HUDEP-2 (cell line): ENCODE data around the gene FAM131B.
"Not testable (repeated sequence)": the region's sequence is repeated elsewhere in the genome, so short reads cannot be mapped to it uniquely, and the experiment has no call there.

Experiments
- DNase-seq, 76 experiments: peaks; one replicate each; lab custom pipeline; 2025; ENCODE audit not compliant: unreplicated experiment in 76 of 76; lab: John Stamatoyannopoulos, UW

The FAM131B gene

GRCh38 chr7:143395187-143396149 is 33.0 kb upstream of the FAM131B start:
- DNase-seq = no peak

DNA sequence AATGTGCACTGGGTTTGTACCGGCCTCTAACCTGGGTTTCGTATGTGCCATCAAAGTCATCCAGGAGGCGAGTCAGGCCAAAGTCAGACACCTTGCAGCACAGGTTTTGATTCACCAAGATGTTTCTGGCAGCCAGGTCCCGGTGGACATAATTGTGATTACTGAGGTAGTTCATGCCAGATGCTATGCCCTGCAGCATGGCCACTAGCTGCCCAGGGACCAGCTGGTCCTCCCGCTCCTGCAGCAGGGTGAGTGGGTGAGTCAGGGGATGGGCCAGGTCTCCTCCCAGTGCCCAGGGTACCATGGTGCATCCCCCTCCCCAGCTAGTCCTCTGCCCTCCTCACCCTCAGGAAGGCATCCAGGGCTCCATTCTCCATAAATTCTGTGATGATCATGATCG is 32.3 kb upstream of the FAM131B start:
- DNase-seq = no peak

DNA sequence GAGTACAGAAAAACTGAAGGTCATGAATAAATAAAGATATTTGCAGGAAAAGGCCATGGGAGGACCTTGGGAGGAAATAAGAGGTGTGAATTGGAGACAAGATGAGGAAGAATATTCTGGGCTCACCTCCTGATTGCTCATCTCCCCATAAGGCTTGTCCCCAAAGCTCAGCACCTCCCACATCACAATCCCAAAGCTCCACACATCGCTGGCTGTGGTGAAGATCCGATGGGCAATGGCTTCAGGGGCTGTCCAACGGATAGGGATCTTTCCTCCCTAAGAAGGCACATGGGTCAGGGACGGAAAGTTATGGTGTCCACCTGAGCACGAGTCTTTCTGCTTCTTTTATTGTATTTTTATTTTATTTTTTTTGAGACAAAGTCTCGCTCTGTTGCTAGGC is 31.6 kb upstream of the FAM131B start:
- DNase-seq = no peak

GRCh38 chr7:143393267-143394041 is 30.9 kb upstream of the FAM131B start:
- no peak for DNase-seq

- DNase-seq = no peak
Observed at GRCh38 chr7:143392875-143393266, 30.4 kb upstream of the FAM131B start.

DNA sequence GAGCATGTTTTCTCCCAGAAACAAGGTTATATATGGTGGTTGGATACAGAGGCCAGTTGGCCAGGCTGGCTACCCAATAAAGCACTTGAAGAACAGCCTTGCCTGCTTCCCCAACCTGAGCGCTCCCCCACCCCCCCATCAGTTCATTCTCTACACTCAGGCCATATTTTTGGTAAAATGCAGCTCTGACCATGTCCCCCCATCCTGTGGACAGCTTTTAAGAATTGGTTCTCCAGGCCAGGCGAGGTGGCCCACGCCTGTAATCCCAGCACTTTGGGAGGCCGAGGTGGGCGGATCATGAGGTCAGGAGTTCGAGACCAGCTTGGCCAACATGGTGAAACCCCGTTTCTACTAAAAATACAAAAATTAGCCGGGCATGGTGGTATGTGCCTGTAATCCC is 29.9 kb upstream of the FAM131B start:
- DNase-seq = not testable (repeated sequence)

DNA sequence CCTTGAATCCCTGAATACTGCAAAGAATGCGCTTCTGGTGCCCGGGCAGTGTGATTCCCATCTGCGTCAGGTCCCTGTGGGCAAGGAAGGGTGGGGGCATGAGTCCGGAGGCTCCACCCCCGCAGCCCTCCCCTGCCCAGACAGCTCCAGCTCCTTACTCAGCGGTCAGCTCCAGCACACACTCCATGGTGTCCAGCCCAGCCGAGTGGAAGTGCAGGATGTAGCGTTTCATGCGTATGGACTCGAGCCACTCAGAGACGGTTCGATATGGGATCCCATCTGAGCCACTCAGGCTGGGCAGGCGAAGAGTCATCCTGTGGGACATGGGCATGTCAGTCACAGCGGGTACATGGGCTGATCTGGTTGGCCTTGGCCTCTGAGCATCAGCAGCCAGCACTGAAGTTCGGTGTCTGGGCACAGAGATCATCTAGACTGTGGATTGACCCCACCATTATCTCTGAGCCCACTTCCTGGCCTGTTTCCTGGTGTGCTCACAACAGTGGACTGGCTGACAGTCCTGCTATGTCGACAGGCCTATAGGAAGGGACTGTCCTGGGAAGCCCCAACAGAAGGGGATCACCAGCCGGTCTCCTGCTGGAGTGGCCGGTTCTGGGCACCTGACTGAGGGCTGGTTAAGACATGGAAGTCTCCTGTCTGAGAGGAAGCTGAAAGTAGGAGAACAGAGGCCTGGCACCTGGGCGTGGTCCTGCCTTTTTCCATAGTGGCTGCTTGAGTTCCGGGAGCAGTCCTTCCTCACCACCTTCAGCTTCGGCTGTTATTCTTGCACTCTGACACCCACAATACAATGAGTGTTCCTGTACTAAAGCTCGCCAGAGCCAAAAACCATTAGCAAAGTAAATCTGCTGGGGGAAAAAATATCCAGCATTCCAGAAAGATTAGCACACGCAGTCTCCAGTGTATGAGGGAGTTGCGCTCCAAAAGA is 29.2 kb upstream of the FAM131B start:
- DNase-seq = no peak

DNA sequence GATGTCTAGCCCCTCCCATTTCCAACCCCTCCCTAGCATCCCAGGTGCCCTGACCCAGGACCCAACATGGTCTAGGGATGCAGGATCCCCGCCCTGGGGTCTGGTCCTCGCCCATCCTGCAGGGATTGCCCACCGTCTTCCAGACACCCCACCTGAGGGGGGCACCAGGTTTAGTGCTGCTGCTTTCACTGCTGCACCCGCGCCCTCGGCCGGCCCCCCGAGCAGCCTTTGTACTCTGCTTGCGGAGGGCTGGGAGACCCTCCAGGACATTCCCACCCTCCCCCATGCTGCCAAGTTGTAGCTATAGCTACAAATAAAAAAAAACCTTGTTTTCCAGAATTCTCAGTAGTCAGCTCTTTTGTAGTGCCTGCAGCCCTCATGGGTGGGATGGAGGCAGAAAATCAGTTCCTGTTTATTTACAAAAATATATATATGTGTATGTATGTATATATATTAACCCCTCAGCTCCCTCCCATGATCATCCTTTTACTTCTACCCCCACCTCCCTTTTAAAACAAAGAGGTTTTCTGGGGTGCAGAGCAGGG is 28.3 kb upstream of the FAM131B start:
- DNase-seq = no peak

GRCh38 chr7:143390104-143390772 is 27.7 kb upstream of the FAM131B start:
- DNase-seq = no peak

DNA sequence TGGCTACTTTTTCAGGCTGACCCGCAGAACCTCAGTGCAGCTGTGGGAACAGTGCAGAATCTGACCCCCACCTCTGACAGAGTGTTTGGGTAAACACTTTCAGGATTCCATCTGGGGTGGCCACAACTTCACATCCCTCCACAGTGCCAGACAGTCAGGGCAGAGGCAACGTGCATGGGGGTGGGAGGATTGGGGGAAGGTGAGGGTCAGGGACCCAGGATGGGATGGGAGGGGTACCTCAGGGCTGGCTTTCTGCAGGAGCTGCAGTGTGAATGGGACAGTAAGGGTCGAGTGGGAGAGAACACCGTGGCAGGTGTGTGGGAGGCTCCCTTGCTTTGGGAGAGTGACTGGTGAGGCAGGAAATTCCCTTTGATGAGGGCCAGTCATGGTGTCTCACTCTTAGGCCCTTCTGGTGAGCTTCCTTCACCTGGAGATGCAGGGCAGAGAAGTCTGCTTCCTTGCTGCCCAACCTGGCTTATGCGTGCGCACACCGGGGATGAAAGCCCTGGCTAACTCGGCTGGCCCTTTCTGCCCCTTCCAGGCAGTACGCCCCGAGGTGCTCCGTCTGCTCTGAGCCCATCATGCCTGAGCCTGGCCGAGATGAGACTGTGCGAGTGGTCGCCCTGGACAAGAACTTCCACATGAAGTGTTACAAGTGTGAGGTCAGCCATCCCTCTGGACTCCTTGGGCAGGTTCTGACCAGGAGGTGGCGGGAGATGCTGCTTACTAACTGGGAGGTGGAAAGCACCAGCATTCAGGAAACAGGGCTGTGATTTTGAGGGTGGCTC is 27.0 kb upstream of the FAM131B start:
- DNase-seq = no peak

- DNase-seq = no peak
Observed at GRCh38 chr7:143388491-143389101, 26.1 kb upstream of the FAM131B start.

DNA sequence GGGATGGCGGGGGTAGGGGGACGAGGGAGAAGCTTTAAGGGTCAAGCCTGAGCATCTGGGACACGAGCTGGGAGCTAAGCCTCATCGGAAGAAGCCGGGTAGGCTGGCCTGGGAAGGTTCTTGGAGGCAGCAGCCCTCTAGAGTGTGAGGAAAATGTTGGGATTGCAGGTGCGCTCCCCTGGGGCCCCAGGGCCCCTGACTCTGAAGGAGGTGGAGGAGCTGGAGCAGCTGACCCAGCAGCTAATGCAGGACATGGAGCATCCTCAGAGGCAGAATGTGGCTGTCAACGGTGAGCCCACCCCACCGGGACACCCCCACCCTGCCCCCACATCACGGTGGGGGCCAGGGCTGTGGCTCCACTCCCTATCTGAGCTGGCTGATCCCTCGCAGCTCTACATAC is 25.5 kb upstream of the FAM131B start:
- no peak for DNase-seq

DNA sequence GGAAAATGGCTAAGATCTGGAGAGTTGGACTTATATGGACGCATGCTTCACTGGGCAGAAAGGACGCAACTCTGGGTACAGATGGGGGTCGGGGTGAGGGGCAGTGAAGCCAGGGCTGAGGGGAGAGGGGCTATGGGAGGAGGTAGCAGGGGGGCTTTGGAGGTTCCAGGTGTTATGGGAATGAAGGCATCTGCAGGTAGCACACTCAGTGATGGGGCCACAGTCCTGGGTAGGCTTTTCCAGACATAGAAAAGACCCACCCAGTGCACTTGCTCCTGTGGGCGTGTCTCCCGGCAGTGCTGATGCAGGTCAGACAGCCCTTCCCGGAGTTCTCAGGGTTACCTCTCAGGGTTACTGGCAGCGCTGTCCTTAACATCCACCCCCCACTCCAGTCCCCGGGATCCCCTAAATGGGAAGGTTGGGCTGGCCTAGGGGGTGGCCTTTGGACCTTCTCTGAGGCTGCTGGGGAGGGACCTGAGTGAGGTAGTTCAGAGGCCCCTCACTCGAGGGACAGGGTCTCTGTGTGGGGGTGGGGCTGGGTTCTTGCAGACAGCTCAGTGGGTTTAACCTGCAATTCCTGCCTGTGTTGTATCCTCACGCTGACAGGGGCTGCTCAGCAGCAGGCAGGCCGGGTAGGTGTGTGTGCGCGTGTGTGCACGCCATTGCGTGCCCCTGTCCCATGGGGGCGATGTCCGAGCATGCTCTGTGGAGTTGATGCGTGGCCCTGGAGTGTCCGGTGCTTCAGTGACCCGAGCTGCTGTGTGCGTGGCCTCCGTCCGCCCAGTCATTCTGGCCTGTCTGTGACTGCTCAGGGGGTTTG is 24.9 kb upstream of the FAM131B start:
- DNase-seq = no peak

DNA sequence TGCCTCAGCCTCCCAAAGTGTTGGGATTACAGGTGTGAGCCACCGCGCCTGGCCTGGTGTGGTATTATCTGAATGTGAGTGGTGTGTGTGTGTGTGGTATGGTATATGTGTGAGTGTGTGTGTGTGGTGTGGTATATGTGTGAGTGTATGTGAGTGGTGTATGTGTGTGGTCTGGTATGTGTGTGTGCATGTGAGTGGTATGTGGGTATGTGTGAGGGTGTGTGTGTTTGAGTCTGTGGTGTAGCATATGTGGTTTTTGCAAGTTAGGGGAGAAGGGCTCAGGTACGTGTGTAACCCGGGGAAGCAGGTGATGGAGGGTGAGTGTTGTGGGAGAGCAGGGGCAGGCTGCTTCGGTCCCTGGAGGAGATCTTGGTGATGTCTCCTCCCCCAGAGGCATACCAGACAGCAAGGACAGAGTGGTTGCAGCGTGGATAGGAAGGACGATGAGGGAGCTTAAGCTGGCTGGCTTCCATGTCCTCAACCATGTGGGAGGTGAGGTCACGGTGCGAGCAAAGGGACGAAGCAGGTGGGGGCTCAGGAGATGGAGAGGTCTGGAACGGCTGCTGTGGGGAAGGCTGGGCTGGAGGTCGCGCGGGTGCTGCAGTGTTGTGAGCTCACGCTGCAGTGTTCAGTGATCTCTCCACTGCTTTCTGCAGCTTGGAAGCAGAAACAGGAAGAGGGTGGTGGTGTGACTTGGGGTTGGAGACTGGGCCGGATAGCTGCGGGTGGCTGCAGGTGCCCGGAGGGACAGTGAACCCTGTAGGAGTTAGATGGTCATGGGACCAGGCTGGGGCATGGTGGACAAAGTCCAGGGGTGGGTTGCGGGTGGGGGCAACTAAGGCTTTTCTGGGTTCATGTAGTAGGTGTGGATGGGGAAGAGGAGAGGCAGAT is 23.6 kb upstream of the FAM131B start:
- no peak for DNase-seq

DNA sequence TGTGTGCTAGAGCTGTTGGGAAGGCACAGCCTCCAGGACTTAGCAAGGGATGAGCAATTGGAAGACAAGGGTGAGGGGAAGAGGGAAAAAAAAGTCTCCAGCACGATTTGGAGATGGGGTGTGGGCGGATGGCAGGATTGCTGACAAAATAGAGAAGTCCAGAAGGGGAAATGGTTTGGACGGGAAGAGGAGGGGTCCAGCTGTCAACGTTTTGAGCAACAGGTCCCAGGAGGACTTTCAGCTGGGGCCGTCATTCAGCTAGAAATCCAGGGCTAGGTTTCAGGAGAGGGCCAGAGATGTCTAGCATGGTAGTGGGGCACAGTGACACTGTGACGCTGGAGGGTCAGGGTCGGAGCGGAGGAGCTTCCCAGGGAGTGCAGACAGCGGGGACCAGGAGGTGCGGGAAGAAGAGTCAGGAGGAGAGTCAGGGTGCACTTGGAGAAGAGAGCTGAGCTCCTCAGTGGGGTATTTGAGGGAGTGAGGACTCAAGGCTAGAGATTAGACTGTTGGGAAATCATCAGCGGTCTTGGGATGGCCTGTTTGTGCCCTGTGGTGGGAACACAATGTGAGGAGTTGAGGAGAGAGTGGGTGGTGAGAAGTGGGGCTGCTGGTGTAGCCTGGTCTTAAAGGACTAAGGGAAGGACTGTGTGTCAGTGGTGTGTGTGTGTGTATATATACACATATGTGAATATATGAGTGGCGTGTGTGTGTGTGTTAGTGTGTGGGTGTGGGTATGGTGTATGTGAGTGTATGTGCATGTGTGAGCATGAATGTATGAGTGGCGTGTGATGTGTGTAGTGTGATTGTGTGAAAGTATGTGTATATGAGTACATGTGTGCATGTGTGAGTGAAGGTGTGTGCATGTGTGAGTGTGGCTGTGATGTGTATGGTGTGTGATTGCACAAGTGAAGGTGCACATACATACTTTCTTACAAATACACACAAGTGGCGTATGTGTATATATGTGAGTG is 22.4 kb upstream of the FAM131B start:
- DNase-seq = no peak

- DNase-seq = no peak
Observed at GRCh38 chr7:143384148-143384547, 21.6 kb upstream of the FAM131B start.
